ENCODE measurements around the gene APLF. TPM values are rescaled to one million over a fixed set of nuclear protein-coding genes. Genes with fewer than 3 reads are reported as not detected.

APLF gene
- total and polyA plus RNA-seq, 10 of the 15 experiments (the other 5 are each of a cell fraction or from before 2014, with no cell fraction given): 0.66 to 2.8 (median 1.8) TPM

GRCh38 chr2:68466778-68467076 is 658 bp upstream of the APLF start:
- RAD21 ChIA-PET (ENCODE audit: unreplicated experiment): interaction anchor here (0.6 to 3.3 kb wide), 21 partner anchors 13 to 442 kb away, joined by 3 to 17 read pairs (median 4); partner anchors contain the start of gene C1D
- no peaks in the 10 kb centered on the region for H3K36me3 ChIP-seq (ENCODE audit: control insufficient read depth in 2 of 2, insufficient read depth in 2 of 2, low read length in 1 of 2)
- peak overlapping the region; percentile 85 for H3K9ac ChIP-seq (ENCODE audit: control insufficient read depth, insufficient read depth, low read length)
- intact Hi-C loops (cut with micrococcal nuclease; ENCODE audit: unreplicated experiment): loop anchor here (2.0 to 5.0 kb wide), 2 partner anchors 370 to 841 kb away; no protein-coding TSS in a partner anchor
- peak overlapping the region; percentile 72 for H3K4me3 ChIP-seq
- H3K9me3 ChIP-seq (replicated peaks; ENCODE audit: control insufficient read depth, insufficient read depth, low read length): no peaks in the 10 kb centered on the region
- H3K4me2 ChIP-seq (ENCODE audit: control insufficient read depth, insufficient read depth): peak overlapping the region; percentile 100
- TF ChIP-seq SMC3 (IDR thresholded peaks at IDR 0.05; ENCODE audit: borderline replicate concordance, low read length) (no peak), DPF2 (IDR thresholded peaks at IDR 0.05) (no peak), ESRRA (IDR thresholded peaks at IDR 0.05; ENCODE audit: low read length) (no peak), ZZZ3 (IDR thresholded peaks at IDR 0.05; ENCODE audit: control insufficient read depth, insufficient read length, low read depth) (no peak), ELK1 (IDR thresholded peaks at IDR 0.05; ENCODE audit: low read depth, low read length) (no peak), NR2C2 (IDR thresholded peaks at IDR 0.05; ENCODE audit: borderline replicate concordance, control insufficient read depth, insufficient read length, low read depth) (no peak), ETV6 (conservative IDR thresholded peaks at IDR 0.05 in 1 of 2, IDR thresholded peaks at IDR 0.05 in 1 of 2; ENCODE audit: borderline replicate concordance in 1 of 2, low read depth in 1 of 2) (no peak), KLF5 (IDR thresholded peaks at IDR 0.05; ENCODE audit: partially characterized antibody) (no peak), ASH2L (IDR thresholded peaks at IDR 0.05; ENCODE audit: borderline replicate concordance, low read depth) (peak; percentile 43; the same call in 1 of the 2 replicates), LARP7 (IDR thresholded peaks at IDR 0.05) (no peak), MEF2B (IDR thresholded peaks at IDR 0.05; ENCODE audit: partially characterized antibody, poor library complexity, severe bottlenecking) (peak; percentile 10), SMARCA5 (IDR thresholded peaks at IDR 0.05) (peak; percentile 24; the same call in 1 of the 2 replicates), FOXM1 (IDR thresholded peaks at IDR 0.05; ENCODE audit: low read depth, low read length) (no peak)
- no peaks in the 10 kb centered on the region for H4K20me1 ChIP-seq (ENCODE audit: control insufficient read depth, insufficient read depth)
- H3K27me3 ChIP-seq (replicated peaks in 1 of 2; ENCODE audit: control insufficient read depth in 2 of 2, insufficient read depth in 2 of 2, low read length in 1 of 2): no peaks in the 10 kb centered on the region
- in situ Hi-C loops (cut with MboI): no loop called here
- BruUV-seq (replicated peaks): TSS peak; percentile 91
- CTCF ChIA-PET: interaction anchor here (0.7 to 8.9 kb wide), 17 partner anchors 13 to 970 kb away, joined by 3 to 173 read pairs (median 4); no protein-coding TSS in a partner anchor
- no peak for DNase-seq (ENCODE audit: low read depth, low spot score)
- POLR2A ChIA-PET: interaction anchor here (0.6 to 2.7 kb wide), 14 partner anchors 11 to 442 kb away, joined by 3 to 10 read pairs (median 3); partner anchors contain the start of genes ARHGAP25 and C1D
- SMC1A ChIA-PET (ENCODE audit: uncharacterized antibody, unreplicated experiment): interaction anchor here (0.7 to 4.8 kb wide), 20 partner anchors 10 to 441 kb away, joined by 3 to 55 read pairs (median 4); no protein-coding TSS in a partner anchor
- H3K4me1 ChIP-seq (ENCODE audit: control insufficient read depth, insufficient read depth, low read length): peaks cover 11% of the 10 kb centered on the region; the same call in 1 of the 2 replicates
- under 1% methylated on average over 18 of the region's 18 CpGs for WGBS (ENCODE audit: insufficient coverage, insufficient replicate concordance, low lambda C conversion rate, missing lambda C conversion rate)
- ATAC-seq: peak; percentile 54; the same call in 2 of the 3 replicates
- H2AFZ ChIP-seq (ENCODE audit: control insufficient read depth, low read depth, low read length): peak overlapping the region; percentile 98
- FAIRE-seq: no peak
- peaks cover 2% of the 10 kb centered on the region; the same call in 1 of the 2 replicates for H3K79me2 ChIP-seq (ENCODE audit: control insufficient read depth, insufficient read depth, low read length)
- peak overlapping the region; percentile 74 for H3K27ac ChIP-seq (ENCODE audit: control insufficient read depth, insufficient read depth)

Data from GM12878 (cell line).